Cortex of kidney (tissue), 1 donor: ENCODE data around the gene COA8.

Experiments used
- DNase-seq: peaks from one replicate; lab custom pipeline; 2025; lab: John Stamatoyannopoulos, UW

Gene COA8

DNA sequence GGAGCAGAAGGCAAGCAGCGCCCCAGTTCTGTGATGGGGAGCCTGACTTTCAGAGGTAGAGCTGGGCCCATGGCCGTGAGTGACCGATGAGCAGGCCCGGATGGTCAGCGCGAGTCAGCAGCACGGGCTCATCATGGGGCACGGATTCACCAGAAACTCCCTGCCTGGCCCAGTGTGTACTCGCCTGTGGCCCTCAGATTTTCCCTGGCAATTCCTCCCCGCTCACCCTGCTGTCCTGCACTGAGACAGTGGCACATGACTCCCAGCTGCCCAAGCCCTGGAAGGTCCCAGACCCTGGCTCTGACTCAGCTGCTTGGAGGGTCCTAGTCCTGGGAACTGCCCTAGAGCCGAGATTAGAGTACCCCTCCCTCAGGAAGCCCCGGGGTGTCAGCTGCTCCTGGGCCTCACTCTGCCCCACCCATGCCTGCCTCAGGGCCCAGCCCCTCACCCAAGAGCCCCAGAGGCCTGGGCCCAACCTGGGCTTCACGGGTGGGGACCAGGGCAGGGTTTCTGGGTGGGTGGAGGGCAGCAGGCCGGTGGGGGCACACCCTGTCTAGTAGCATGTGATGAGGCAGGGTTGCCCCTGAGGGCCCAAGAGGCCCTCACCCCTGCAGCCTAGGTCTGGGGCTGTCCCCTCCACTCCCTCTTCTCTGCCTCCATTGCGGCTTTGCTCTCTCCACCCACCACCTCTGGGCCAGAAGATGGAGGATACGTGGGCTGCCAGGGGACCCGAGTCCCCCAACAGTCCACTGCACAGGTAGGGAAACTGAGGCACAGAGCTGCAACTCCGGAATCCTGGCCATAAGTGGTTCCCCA, 25.4 kb upstream of the COA8 start:
- DNase-seq, result no peak

DNA sequence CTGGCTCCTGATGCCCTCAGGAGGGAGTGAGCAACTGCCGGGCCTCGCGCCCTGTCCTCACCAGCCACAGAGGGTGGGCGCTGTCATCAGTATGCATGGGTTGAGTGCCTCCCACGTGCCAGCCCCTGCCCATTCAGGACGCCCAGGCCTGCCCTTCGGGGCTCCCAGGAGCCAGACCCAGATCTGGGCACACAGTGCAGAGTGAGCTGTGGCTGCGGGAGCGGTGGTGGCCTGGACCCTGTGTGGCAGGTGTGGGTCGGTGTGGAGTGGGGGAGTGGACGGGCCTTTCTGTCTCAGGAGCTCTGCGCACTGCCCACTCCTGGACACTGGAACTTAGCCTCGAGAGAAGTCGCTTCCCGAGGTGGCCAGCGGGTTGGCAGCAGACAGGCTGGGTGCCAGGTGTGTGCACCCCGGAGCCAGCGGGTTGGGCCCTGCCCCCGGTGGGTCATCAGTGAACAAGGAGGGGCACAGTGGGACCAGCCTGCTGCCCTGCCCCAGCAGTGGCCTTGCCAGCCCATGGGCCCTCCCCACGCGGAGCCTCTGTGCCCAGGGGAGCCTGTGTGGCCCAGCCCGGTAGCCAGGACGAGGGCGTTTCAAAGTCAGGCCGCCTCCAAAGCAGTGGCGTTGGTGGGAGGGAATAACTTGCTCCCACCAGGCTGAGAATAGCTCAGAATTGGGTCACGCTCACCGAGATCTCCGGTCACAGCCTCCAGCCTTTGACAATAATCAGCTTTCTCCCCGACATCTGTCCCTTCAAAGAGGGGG, 24.3 kb upstream of the COA8 start:
- DNase-seq, result no peak

GRCh38 chr14:103539056-103539825, 23.5 kb upstream of the COA8 start:
- no peak for DNase-seq

DNA sequence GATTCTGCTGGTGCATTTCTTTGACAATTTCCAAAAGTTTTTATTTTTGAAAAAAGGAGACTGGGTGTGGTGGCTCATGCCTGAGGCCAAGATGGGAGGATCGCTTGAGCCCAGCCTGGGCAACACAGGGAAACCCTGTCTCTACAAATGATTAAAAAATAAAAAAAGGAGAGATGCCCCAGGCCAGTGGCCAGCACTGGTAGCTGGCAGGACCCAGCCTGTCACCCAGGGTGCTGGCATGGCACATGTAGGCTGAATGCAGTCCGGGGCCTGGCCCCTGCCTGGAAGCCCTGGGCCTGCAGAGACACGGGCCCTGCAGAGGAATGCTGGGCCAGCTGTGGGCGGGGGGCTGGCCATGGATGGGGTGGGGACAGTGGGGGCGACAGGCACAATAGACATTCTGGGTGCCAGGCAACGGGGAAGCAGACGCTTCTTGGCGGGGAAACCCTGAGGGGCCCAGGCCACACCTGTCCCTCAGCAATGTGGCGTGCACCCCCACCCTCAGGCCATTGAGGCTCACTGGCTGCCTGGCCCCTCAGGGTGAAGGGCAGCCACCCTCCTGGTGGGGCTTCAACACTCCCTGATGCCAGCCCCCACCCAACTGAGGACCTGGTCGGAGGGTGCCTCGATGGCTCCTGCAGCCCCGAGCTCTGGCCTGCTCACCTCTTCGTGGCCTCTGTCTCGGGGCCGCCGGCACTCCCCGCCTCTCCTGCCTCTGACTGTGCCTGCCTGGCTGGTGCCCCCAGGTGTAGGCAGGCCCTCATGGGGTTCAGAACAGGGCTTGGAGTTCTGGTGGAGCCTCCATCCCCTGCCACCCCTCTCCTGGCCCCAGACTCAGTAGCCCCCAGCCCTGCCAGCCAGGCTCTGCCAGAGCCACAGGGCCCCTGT, 21.7 kb upstream of the COA8 start:
- no peak for DNase-seq

DNA sequence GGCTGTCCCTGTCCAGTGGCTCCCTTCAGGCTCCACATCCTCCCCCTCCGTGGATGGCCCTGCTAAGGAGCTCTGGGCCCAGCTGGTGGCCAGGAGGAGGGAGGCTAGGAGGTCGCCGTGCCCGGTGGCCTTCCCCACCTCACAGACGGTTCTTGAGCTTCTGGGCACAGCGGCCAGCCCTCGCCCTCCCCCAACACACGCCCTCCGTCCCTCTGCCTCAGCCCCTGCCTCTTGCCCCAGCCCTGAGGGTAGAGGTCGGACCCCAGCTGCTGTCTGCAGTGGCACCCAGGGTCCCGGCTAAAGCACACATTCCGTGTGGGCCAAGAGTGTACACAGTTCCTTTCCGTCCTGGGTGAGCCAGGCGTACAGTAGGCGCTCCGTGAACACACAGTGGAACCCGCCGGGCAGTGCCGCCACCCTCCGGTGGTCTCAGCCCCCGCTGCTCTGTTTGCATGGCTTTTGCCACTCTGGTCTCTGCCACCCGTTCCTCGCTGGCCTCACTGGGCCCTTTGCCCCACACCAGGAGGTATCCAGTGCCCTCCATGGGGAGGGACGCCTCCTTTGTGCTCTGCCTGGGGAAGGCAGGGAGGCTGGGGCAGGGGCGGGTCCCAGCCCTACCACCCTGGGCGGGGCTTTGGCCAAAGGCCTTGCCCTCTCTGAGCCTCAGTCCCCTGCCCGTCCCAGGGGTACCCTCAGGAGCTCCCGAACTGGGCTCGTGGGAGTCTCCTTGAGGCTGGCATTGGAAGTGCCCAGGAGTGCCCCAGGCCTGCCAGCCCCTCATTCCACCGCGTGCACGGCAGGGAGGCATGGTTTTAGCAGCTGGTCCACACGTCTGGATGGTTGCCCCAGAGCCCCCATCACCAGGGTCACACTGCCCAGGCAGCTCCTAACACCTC, 20.8 kb upstream of the COA8 start:
- DNase-seq, result no peak

GRCh38 chr14:103542605-103543088, 20.1 kb upstream of the COA8 start:
- DNase-seq, result no peak

GRCh38 chr14:103543140-103543539, 19.6 kb upstream of the COA8 start:
- DNase-seq, result no peak

- DNase-seq, result no peak
Observed at GRCh38 chr14:103543721-103544387, 18.9 kb upstream of the COA8 start.

- no peak for DNase-seq
Observed at GRCh38 chr14:103544388-103545218, 18.2 kb upstream of the COA8 start.

GRCh38 chr14:103545219-103545914, 17.4 kb upstream of the COA8 start:
- DNase-seq, result no peak

GRCh38 chr14:103545915-103546651, 16.7 kb upstream of the COA8 start:
- DNase-seq, result no peak

GRCh38 chr14:103546652-103547454, 15.9 kb upstream of the COA8 start:
- no peak for DNase-seq

DNA sequence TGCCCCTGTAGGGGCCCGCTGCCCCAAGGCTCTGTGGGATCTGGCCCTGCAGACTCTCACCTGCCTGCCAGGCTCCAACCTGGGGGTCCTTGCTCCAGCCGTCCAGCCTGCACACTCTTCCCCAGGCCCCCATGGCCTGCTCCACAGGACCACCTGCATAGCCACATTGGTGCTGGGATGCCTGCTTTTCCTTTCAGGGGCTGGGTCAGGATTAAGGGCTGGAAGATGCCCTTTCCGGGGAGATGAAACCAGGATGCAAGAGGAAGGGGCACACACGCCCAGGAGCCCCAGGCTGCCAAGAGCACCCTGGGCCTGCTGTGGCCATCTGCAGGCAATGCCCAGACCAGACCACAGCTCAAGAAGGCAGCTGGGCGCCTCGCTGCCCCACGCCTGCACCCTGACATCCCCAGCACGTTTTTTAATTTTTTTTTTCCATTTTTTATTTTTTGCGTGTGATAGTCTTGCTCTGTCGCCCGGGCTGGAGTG, 15.3 kb upstream of the COA8 start:
- DNase-seq, result no peak

DNA sequence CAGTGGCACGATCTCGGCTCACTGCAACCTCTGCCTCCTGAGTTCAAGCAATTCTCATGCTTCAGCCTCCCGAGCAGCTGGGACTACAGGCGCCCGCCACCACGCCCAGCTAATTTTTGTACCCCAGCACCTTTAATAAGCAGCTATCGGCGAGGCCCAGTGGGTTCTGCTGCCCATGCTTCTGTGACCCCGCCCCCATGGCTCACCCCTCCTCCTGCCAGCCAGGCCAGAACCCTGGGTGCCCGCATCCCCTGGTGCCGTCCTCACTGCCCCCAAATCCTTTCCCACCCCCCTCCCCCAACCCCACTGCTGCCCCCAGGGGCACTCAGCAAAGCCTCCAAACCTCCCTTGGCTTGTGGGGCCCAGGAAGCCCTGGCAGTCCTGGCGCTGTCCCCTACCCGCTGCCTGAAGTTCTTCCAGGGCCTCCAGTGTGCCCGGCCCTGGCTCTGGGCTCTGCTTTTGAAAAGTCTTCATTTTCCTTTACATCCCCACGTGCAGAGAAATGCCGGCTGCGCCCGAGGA, 14.8 kb upstream of the COA8 start:
- no peak for DNase-seq

DNA sequence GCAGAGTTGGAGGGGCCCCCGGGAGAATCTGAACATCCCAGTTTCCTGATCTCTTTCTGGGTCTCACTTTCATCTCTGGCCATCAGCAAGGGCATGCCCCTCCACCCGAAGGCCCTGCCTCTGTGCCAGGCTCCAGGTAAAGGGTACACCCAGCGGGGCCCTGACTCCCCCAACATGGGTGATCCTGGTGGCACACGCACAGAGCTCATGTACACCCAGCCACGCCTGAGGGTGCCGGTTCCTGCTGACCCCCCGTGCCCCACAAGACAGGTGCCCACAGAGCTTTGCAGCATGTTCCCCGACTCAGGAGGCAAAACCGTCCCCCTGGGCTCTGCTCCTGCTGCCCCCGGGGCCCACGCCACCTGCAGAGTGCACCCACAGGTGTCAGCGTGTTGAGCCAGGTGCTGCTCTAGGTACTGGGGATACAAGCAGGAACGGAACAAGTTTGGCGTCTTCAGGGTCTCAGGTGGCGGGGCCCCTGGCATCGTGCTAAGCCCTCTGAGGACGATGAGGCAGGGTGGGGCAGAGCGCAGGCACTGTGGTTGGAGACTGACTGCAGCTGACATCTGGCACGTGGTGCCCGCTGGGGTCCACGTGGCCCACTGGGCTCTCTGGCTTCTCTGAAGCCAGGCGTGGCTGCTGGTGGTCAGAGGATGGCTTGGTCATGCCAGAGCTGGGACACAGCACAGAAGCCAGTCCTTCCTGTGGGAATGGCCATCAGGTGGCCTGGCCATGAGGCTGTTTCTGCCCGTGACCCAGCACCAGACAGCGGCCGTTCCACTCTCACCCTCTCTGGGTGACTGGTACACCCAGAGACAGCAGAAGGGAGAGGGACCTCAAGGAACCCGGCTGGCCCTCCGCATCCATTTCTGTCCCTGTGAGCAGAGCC, 14.1 kb upstream of the COA8 start:
- no peak for DNase-seq
